Astrocyte of the hippocampus (primary cell): Measurements from ENCODE around the gene PNLIPRP3.
"Not testable (repeated sequence)": the region's sequence is repeated elsewhere in the genome, so short reads cannot be mapped to it uniquely, and the experiment has no call there.

ENCODE experiments used
- DNase-seq: peaks from one replicate; pipeline ENCODE4 v3.0.0; 2011; ENCODE audit warnings: low read depth, low spot score

Gene PNLIPRP3

GRCh38 chr10:116427671-116428070, at the start of gene PNLIPRP3:
PNLIPRP3 (plus strand) TSS chr10:116427847; CDS start chr10:116428013, 166 bp downstream.
- no peak for DNase-seq

DNA sequence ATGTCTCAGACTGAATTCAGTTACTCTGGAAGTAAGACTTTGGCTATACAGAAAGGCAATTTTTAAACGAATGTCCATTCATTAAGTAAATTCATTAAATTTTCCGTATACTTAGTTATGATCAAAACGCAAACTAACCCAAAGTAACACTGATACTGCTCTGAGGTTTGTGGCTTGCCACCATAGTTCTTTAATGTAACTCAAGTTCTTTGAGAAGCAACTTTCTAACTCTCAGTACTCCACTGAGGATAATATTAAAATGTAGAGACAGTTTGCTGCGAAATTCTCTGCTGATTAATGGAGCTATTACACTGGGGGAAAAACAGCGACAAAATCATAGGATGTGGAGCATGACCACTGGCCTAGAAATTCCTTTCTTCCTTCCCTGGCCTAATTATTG, 45.4 kb upstream of the PNLIPRP3 start:
- DNase-seq = no peak

DNA sequence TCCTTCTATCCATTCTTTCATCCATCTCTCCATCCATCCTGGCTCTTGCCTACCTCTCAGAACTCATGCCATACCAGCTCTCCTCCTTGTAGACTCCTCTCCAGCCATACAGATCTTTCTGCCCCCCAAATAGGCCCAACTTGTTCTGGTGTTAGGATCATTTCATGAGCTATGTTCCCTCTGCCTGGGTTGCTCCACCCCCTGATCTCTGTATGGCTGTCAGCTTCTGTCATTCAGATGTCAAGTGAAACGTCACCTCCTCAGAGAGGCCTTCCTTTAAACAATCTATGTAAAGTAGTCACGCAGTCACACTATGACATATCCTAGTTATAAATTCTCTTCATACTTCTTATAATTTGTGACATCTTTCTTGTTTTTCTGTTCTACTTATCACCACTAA, 42.3 kb upstream of the PNLIPRP3 start:
- DNase-seq = no peak

DNA sequence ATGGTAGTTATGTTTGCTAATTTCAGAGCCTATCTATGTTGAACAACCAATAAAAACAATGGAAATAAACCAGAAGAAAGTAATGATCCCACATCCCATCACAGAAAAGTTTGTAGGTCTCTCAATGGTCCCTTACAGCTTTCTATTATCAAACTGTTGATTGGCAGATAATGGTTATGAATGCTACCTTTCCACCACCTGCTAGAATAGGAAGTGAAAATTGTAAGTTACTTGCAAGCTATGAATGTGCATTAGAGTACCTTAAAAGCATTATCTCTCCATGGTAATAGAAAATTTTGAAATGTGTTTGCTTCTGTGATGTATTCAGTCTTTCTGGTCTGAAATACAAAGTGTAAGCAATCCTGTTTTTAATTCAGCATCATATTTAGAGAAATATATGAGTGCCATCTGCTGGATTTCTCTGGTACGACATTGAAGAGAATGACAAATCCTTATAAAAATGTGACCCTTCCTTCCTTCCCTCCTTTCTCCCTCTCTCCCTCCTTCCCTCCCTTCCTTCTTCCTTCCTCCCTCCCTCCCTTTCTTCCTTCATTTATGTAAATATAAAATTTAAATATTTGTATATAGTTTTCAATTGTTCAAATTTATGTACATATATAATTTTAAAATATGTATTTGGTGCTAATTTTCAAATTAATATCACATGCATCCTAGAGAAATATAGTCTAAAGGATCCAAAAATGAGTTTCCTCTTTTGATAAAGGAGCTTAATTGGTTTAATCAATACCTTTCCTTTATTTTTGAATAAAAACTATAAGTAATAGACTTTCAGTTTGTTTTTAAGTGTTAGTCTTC, 41.4 kb upstream of the PNLIPRP3 start:
- peak; percentile 51 for DNase-seq

DNA sequence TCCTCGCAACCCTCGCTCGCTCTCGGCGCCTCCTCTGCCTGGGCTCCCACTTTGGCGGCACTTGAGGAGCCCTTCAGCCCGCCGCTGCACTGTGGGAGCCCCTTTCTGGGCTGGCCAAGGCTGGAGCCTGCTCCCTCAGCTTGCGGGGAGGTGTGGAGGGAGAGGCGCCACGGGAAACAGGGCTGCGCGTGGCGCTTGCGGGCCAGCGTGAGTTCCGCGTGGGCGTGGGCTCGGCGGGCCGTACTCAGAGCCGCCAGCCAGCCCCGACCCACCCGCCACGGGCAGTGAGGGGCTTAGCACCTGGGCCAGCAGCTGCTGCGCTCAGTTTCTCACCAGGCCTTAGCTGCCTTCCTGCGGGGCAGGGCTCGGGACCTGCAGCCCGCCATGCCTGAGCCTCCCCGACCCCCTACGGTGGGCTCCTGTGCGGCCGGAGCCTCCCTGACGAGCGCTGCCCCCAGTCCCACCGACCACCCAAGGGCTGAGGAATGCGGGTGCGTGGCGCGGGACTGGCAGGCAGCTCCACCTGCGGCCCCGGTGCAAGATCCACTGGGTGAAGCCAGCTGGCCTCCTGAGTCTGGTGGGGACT, 34.3 kb upstream of the PNLIPRP3 start:
- DNase-seq = not testable (repeated sequence)

GRCh38 chr10:116395223-116395985, 32.2 kb upstream of the PNLIPRP3 start:
- no peak for DNase-seq

DNA sequence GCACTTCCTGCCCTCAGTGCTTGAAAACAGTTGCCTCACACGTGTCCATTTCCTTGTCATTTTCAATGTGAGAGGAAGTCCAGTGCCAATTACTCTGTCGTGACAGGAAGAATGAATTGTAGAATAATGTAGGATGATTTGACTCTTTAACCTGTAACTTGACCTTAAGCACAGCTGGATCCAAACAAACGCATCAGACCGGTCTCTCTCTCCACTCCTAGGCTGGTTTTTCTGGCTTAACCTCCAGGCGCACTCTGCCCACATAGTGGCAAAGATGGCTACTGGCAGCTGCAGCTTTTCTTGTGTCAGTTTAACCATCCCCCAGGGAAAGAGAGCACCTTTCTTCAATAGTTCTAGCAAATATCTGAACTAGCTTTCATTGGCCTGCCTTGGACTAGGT, 29.4 kb upstream of the PNLIPRP3 start:
- DNase-seq = no peak

DNA sequence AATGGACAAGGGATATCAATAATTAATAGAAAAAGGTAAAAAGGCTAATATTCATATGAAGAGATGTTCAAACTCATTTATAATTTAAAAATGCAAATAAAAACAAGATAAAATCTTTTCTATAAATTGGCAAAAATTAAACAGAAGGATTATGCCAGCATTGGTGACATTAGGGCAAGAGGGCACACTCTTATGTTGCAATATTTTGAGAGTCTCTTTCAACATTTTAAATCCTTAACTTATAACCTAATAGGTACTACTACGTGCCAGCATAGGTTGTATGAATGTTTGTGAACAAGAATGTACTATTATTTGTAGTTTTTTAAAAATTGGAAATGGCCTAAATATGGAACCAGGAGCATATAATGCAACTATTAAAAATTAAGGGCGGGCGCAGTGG, 24.8 kb upstream of the PNLIPRP3 start:
- DNase-seq = no peak

DNA sequence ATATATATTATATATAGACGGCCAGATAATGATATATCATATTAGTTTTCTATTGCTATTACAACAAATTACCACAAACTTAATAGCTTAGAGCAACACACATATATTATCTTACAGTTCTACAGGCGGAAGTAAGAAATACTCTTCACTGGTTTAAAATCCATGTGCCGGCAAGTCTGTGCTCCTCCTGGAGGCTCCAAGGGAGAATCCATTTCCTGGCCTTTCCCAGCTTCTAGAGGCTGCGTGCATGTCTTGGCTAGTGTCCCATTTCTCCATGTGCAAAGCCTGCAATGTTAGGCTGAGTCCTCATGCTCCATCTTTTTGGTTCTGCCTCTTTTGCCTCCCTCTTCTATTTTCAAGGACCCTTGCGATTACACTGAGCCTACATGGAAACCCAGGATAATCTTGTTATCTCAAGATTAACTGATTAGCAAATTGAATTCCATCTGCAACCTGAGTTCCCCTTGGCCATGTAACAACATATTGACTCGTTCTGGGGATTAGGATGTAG, 23.9 kb upstream of the PNLIPRP3 start:
- no peak for DNase-seq

DNA sequence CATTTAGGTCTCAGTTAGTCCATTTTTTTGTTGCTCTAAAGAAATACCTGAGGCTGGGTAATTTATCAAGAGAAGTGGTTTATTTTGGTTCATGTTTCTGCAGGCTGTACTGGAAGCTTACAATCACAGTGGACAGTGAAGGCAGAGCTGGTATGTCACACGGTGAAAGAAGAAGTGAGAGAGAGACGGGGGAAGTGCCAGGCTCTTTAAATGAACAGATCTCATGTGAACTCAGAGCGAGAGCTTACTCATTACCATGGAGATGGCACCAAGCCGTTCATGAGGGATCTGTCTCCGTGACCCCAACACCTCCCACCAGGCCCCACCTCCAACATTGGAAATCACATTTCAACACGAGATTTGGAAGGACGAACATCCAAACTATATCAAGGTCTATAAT, 18.9 kb upstream of the PNLIPRP3 start:
- no peak for DNase-seq

DNA sequence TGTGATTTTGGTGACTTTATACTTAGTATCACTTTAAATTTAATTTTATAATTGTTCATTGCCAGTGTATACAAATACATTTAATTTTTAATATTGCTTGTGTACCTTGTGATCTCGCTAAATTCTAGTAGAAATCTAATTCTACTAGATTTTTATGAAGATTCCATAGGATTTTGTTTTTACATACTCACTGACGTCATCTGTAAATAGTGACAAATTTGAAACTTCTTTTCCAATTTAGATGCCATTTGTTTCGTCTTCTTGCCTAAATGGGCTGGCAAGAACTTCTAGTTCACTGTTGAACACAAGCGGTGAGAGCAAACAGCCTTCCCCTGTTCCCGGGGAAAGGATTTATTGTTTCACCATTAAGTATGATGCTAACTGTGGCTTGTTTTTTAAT, 17.3 kb upstream of the PNLIPRP3 start:
- no peak for DNase-seq

- DNase-seq = peak; percentile 14
These were observed 9.8 kb upstream of the PNLIPRP3 start for GRCh38 chr10:116417821-116418220.

- no peak for DNase-seq
These were observed 9.3 kb upstream of the PNLIPRP3 start for GRCh38 chr10:116418389-116418788.

DNA sequence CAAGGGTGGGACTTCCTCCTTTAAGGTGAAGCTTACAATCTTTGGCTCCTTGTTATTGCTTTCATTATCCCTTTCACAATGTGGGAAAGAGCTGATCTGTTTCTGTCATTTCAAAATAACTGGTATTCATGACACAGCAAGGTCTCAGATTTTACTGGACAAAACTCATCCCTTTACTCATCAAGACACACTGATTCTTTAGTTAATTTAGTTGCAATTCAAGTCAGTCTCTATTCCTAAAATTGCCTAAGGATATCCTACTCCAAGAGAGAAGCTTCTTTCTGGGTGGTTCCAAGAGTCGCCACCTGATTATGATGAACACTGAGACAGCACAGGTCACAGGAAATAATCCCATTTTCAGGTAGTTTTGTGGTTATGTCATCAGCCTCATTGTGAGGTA, 5.8 kb upstream of the PNLIPRP3 start:
- no peak for DNase-seq

- no peak for DNase-seq
These were observed 1.8 kb downstream of the PNLIPRP3 start for GRCh38 chr10:116429288-116429977.

- no peak for DNase-seq
These were observed 2.6 kb downstream of the PNLIPRP3 start for GRCh38 chr10:116430288-116430687.

DNA sequence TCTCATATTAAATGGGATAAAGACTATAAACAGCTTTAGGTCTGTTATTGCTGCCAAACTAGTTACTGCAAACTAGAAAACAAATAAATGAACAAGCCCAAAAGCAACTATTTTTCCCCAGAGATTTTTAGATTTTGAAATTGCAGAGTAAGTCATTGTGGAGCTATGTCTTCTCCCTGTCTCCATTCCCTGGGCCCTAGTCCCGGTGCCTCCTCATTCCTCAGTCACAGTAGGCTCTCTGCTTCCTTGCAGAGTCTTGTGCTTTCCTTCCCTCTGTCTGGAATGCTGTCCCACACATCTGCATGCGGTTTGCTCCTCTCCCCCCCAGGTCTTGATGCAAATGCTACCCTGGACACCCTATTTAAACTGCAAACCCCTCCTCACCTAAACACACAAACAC, 4.0 kb downstream of the PNLIPRP3 start:
- no peak for DNase-seq

GRCh38 chr10:116437076-116437692, 9.5 kb downstream of the PNLIPRP3 start:
- DNase-seq = no peak

DNA sequence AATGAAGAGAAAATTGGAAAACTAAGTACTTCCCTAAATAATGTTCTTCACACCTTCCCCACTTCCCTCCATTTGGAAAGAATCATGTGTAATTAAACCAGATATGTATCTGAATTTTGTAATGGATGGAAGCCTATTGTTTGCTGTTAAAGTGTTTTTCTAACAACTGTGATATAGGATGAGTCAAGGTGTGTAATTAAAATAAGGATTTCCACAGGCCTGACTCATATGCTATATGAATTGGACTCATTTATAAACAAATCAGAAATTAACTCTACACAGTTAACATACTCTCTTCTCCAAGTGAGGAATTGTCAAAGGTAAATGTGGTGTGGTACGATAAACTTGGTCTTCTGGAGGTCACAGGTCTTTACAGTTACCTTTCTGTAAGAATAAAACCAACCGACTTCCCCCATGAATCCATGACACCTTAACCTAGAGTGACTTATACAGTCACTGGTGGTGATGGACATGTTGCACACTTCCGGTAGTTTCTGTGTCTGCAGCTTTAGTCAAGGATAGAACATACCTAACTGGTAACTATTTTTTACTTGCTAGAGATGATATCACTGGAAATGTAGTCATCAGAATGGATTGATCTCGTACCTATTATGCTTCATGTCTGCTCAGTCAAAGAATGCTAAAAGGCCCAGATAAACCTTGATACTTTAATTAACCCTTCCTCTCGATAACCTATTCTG, 12.8 kb downstream of the PNLIPRP3 start:
- no peak for DNase-seq

- peak; percentile 45 for DNase-seq
These were observed 17.0 kb downstream of the PNLIPRP3 start for GRCh38 chr10:116444527-116445142.
